Transverse colon (tissue), 4 donors: ENCODE results near the gene RNF121. TPM values are rescaled to one million over a fixed set of nuclear protein-coding genes. Genes with fewer than 3 reads are reported as not detected.

Experiments
- DNase-seq: peaks from one replicate; pipeline ENCODE4 v3.0.0-alpha.2; 2019
- H3K27ac ChIP-seq, 4 donors: fragments of 200-600 bp; sonication (generic); 2 replicates each; pipeline ENCODE4 v1.5.1; 2016 to 2018; ENCODE audit warnings: inconsistent platforms in 4 of 4
- H3K27me3 ChIP-seq: fragments of 200-600 bp; sonication (generic); 2 replicates; pipeline ENCODE4 v1.5.1; 2017; ENCODE audit warnings: inconsistent platforms
- H3K36me3 ChIP-seq, 4 donors: fragments of 200-600 bp; sonication (generic); 2 replicates each; pipeline ENCODE4 v1.5.1; 2017 to 2019; ENCODE audit warnings: inconsistent platforms in 4 of 4
- H3K4me1 ChIP-seq, 4 donors: fragments of 200-600 bp; sonication (generic); 2 replicates each; pipeline ENCODE4 v1.5.1; 2017 to 2020; ENCODE audit warnings: inconsistent platforms in 4 of 4
- H3K4me3 ChIP-seq, 4 donors: fragments of 200-600 bp; sonication (generic); 1 replicate in 1 of 4; 2 replicates in 3 of 4; pipeline versions ENCODE4 v1.5.1 to v1.6.1; 2017 to 2019; ENCODE audit warnings: inconsistent platforms in 4 of 4
- H3K9me3 ChIP-seq, 2 donors: fragments of 200-600 bp; sonication (generic); 2 replicates each; pipeline ENCODE4 v1.5.1; 2017 to 2019; ENCODE audit warnings: inconsistent platforms in 2 of 2
- CTCF ChIP-seq, 5 experiments: fragments of 200-600 bp in 3 of 5; fragments of 450-650 bp in 2 of 5; sonication (generic) in 3 of 5; IDR thresholded peaks; 1 replicate in 2 of 5; 2 replicates in 3 of 5; pipeline ENCODE4 v1.5.1; 2016 to 2017; ENCODE audit warnings: antibody characterized with exemption in 5 of 5, inconsistent platforms in 3 of 5, mild to moderate bottlenecking in 2 of 5, moderate library complexity in 1 of 5
- EP300 ChIP-seq: sonication (generic); formaldehyde crosslinking; IDR thresholded peaks from one replicate; pipeline ENCODE4 v1.6.1; 2017; ENCODE audit warnings: antibody characterized with exemption, low read depth
- POLR2A ChIP-seq: fragments of 450-650 bp; IDR thresholded peaks from one replicate; pipeline ENCODE4 v1.6.1; 2016; ENCODE audit warnings: antibody characterized with exemption, mild to moderate bottlenecking, moderate library complexity
- POLR2AphosphoS5 ChIP-seq, 3 donors: sonication (generic); formaldehyde crosslinking; IDR thresholded peaks; one replicate each; pipeline ENCODE4 v1.6.1; 2016; ENCODE audit warnings: antibody characterized with exemption in 3 of 3
- WGBS, 2 donors: methylation state at CpG; one replicate each; pipeline ENCODE4 v1.1.5; 2018; ENCODE audit warnings: low coverage in 1 of 2; 5-methylcytosine and 5-hydroxymethylcytosine counted together
- in situ Hi-C, 4 donors: fragments of 200-750 bp; cut with MboI; loops; one replicate each; pipeline versions ENCODE4 v1.15.0 to v1.15.1; 2017; ENCODE audit warnings: low sequenced_read_pairs in 3 of 4, low pct_ligation_motif_present in 1 of 4, low pct_unique_long_range_greater_than_20kb in 1 of 4
- intact Hi-C: fragments of 100-400 bp; cut with DNase I; formaldehyde crosslinking; loops from one replicate; pipeline ENCODE4 v1.15.1; 2023; ENCODE audit warnings: low total_unique reads
- total RNA-seq, 4 donors: library from RNA; depleted of rRNA; stranded (reverse); fragments of >200 nt; gene quantifications; one replicate each; pipeline ENCODE4 v1.1.0, GENCODE V29; 2016

Gene RNF121
- total RNA-seq, 4 donors from 2014 or later, result 9.7 to 38.6 (median 31.4) TPM

GRCh38 chr11:72012897-72013721, 84.3 kb downstream of the RNF121 start:
- no peaks in the 10 kb centered on the region for H3K27me3 ChIP-seq
- 79% methylated on average over 31 of the region's 33 CpGs; no CpG with 5 or more reads in 1 of the 2 donors for WGBS, 2 donors
- H3K4me1 ChIP-seq, result peaks cover 2 to 25% (median 12%) of the 10 kb centered on the region in 4 donors
- in situ Hi-C loops (no loop called here), intact Hi-C loops (no loop called here)
- H3K9me3 ChIP-seq, result no peaks in the 10 kb centered on the region
- TF ChIP-seq EP300 (no peak), POLR2AphosphoS5 (IDR thresholded peaks at IDR 0.05) (peak in 1 of 3 donors; percentile 30)
- no peak overlapping the region for H3K4me3 ChIP-seq
- peaks cover 2 to 93% (median 49%) of the 10 kb centered on the region in 4 donors for H3K36me3 ChIP-seq
- peak overlapping the region in 3 of 4 donors; percentile 21 to 69 (median 45) for H3K27ac ChIP-seq
- no peak for DNase-seq

GRCh38 chr11:72013765-72014711, 85.2 kb downstream of the RNF121 start:
- intact Hi-C loops (no loop called here), in situ Hi-C loops (no loop called here)
- H3K27me3 ChIP-seq, result no peaks in the 10 kb centered on the region
- peaks cover 4 to 93% (median 48%) of the 10 kb centered on the region in 4 donors for H3K36me3 ChIP-seq
- no peaks in the 10 kb centered on the region for H3K9me3 ChIP-seq
- no peak for DNase-seq
- H3K4me1 ChIP-seq, result peaks cover 2 to 25% (median 12%) of the 10 kb centered on the region in 4 donors
- no peak for TF ChIP-seq EP300
- no peak for TF ChIP-seq CTCF (IDR thresholded peaks at IDR 0.05)
- no peak for TF ChIP-seq POLR2A
- no peak for TF ChIP-seq POLR2AphosphoS5 (IDR thresholded peaks at IDR 0.05)
- H3K4me3 ChIP-seq, result no peak overlapping the region
- 73 to 87% methylated on average over 6 to 38 of the region's 38 CpGs for WGBS, 2 donors
- H3K27ac ChIP-seq, result peak overlapping the region in 3 of 4 donors; percentile 21 to 69 (median 45)

- no peak for TF ChIP-seq EP300
- TF ChIP-seq CTCF (IDR thresholded peaks at IDR 0.05), result no peak
- TF ChIP-seq POLR2AphosphoS5 (IDR thresholded peaks at IDR 0.05), result no peak
- no peak for TF ChIP-seq POLR2A
- no peaks in the 10 kb centered on the region for H3K27me3 ChIP-seq
- no peaks in the 10 kb centered on the region for H3K9me3 ChIP-seq
- H3K27ac ChIP-seq, result peak overlapping the region in 1 of 4 donors; percentile 69
- H3K36me3 ChIP-seq, result peaks cover 2 to 94% (median 50%) of the 10 kb centered on the region in 4 donors
- 94% methylated on average over 11 to 16 of the region's 16 CpGs for WGBS, 2 donors
- intact Hi-C loops, result no loop called here
- H3K4me3 ChIP-seq, result no peak overlapping the region
- DNase-seq, result no peak
- in situ Hi-C loops, result no loop called here
- peaks cover 2 to 25% (median 12%) of the 10 kb centered on the region in 4 donors for H3K4me1 ChIP-seq
Observed at GRCh38 chr11:72014761-72015320, 86.0 kb downstream of the RNF121 start.

- TF ChIP-seq CTCF (IDR thresholded peaks at IDR 0.05) (no peak), POLR2A (no peak), POLR2AphosphoS5 (IDR thresholded peaks at IDR 0.05) (no peak), EP300 (no peak)
- Histone ChIP-seq H3K36me3 (peaks cover 0 to 94% (median 50%) of the 10 kb centered on the region in 4 donors), H3K4me1 (peaks cover 2 to 25% (median 12%) of the 10 kb centered on the region in 4 donors), H3K4me3 (no peak overlapping the region), H3K27me3 (no peaks in the 10 kb centered on the region), H3K9me3 (no peaks in the 10 kb centered on the region), H3K27ac (no peak overlapping the region)
- in situ Hi-C loops (no loop called here), intact Hi-C loops (no loop called here)
- no peak for DNase-seq
- 90 to 100% methylated on average over 1 to 10 of the region's 10 CpGs for WGBS, 2 donors
Observed at GRCh38 chr11:72015511-72016061, 86.7 kb downstream of the RNF121 start.
